ENCODE results near the gene NEK8.
"Not testable (repeated sequence)": the region's sequence is repeated elsewhere in the genome, so short reads cannot be mapped to it uniquely, and the experiment has no call there.

NEK8 gene

GRCh38 chr17:28774206-28774605 is 45.6 kb downstream of the NEK8 start:
- DNase-seq: no peak

- no peak for DNase-seq
Observed at GRCh38 chr17:28777178-28777577, 48.6 kb downstream of the NEK8 start.

DNA sequence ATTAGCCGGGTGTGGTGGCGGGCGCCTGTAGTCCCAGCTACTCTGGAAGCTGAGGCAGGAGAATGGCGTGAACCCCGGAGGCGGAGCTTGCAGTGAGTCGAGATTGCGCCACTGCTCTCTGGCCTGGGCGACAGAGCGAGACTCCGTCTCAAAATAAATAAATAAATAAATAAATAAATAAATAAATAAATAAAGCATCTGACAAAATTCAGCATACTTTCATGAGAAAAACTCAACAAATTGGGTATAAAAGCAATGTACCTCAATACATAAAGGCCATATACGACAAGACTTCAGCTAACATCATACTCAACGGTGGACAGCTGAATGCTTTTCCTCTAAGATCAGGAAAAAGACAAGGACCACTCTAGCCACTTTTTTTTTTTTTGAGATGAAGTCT is 51.0 kb downstream of the NEK8 start:
- DNase-seq: not testable (repeated sequence)

GRCh38 chr17:28783161-28783560 is 54.6 kb downstream of the NEK8 start:
- DNase-seq: no peak

DNA sequence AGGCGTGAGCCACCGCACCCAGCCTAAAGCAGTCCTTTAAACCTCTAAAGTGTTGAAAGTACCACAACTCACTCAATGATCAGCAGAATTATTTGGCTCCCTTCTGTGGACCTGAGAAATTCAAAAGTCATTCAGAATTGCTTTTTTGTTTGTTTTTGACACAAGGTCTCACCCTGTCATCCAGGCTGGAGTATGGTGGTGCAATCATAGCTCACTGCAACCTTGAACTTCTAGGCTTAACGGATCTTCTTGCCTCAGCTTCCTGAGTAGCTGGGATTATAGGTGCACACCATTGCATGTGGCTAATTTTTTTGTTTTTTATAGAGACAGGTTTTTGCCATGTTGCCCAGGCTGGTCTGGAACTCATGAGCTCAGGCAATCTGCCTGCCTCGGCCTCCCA is 59.5 kb downstream of the NEK8 start:
- DNase-seq: no peak
